AG04449 (cell line): ENCODE results near the gene ZNF311.

Source experiments
- CTCF ChIA-PET: fragments of 350-600 bp; formaldehyde crosslinking; extraction: SDS; loops from one replicate; lab custom pipeline; 2021; ENCODE audit warnings: antibody characterized with exemption; lab: Yijun Ruan, JAX
- POLR2A ChIA-PET: fragments of 400-600, 350-600 bp; formaldehyde crosslinking; extraction: SDS; loops from one replicate; lab custom pipeline; 2020; ENCODE audit warnings: antibody characterized with exemption, inconsistent platforms; lab: Yijun Ruan, JAX
- DNase-seq: peaks from one replicate; pipeline ENCODE4 v3.0.0-alpha.2; 2010; ENCODE audit warnings: low read depth, low spot score
- H3K4me3 ChIP-seq: 2 replicates; pipeline ENCODE4 v1.5.1; 2011; ENCODE audit warnings: low read depth, mild to moderate bottlenecking, control low read depth, low read length
- CTCF ChIP-seq: IDR thresholded peaks from one replicate; pipeline ENCODE4 v1.5.1; 2011; ENCODE audit warnings: mild to moderate bottlenecking, moderate library complexity, low read length, control low read depth, inconsistent platforms; ENCODE audit not compliant: insufficient read depth; ENCODE audit errors: missing control alignments

Gene ZNF311

DNA sequence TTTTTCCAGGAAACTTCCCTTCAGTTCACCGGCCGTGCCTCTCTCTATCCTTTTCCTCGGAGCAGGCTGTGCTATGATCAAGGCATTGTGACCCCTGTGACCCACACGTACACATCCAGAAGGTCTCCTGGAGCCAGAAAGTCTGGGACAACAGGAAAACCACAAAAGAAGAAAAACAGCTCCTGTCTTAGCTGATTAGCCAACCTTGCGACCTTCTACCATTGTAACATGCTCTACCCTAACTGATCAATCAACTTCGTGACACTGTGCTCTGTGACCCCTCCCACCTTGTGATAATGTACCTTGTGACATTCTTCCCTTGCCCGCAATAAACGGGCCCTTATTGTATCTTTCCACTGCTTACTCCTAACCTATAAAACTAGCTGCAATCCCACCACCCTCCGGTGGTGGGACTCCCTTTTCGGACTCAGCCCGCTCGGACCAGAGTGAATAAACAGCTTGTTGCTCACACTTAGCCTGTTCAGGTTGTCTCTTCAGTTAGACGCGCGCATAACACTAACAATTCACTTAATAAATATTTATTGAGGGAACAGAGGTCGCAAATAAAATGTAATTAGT is 24.2 kb downstream of the ZNF311 start:
- no peak for DNase-seq
- TF ChIP-seq CTCF: peak; percentile 43
- H3K4me3 ChIP-seq: peak overlapping the region; percentile 90
- ChIA-PET CTCF (interaction anchor here (0.9 to 1.7 kb wide), 6 partner anchors 25 to 143 kb away, joined by 3 to 6 read pairs (median 5); no protein-coding TSS in a partner anchor), POLR2A (interaction anchor here (1.4 kb wide), 1 partner anchor 85 kb away, joined by 3 read pairs; no protein-coding TSS in a partner anchor)

DNA sequence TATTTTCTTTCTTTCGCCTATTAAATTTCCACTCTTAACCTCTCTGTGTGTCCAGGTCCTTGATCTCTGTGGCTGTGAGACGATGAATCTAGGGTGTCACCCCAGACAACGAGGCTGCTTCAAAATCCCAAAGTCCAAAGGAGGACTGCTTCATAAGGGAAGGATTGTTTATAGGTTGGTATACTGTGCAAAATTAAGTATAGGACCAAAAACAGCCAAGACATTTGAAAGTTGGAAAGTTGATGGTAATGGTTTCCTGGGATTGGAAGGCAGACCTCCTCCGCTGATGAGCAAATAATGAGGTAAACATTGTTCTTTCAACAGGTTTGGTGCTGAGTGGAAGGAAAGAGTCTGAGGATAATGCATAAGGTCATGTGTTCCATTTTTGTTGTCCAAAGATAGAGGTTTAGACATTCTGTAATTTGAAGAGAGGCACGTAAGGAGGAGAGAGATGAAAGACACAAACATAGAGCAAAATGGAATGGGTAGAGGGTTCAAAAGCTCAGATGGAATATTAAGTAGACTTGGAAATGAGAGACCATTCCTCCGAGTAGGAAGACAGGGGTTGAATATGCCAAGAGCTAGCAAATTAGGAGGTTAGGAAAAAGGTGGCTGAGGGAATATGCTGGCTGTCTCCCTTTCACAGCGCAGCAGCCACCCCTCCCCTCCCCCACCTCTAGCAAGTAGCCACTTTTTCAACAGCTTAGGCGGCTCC is 24.8 kb downstream of the ZNF311 start:
- no peak for DNase-seq
- CTCF ChIA-PET: interaction anchor here (0.9 to 1.7 kb wide), 6 partner anchors 24 to 142 kb away, joined by 3 to 6 read pairs (median 5); no protein-coding TSS in a partner anchor
- POLR2A ChIA-PET: interaction anchor here (1.4 kb wide), 1 partner anchor 84 kb away, joined by 3 read pairs; no protein-coding TSS in a partner anchor
- peak overlapping the region; percentile 90 for H3K4me3 ChIP-seq
- TF ChIP-seq CTCF: no peak

- ChIA-PET POLR2A (no interaction called here), CTCF (interaction anchor here (1.7 kb wide), 1 partner anchor 142 kb away, joined by 3 read pairs; no protein-coding TSS in a partner anchor)
- TF ChIP-seq CTCF: no peak
- DNase-seq: no peak
- no peak overlapping the region for H3K4me3 ChIP-seq
These were observed 25.4 kb downstream of the ZNF311 start for GRCh38 chr6:28979679-28980078.

DNA sequence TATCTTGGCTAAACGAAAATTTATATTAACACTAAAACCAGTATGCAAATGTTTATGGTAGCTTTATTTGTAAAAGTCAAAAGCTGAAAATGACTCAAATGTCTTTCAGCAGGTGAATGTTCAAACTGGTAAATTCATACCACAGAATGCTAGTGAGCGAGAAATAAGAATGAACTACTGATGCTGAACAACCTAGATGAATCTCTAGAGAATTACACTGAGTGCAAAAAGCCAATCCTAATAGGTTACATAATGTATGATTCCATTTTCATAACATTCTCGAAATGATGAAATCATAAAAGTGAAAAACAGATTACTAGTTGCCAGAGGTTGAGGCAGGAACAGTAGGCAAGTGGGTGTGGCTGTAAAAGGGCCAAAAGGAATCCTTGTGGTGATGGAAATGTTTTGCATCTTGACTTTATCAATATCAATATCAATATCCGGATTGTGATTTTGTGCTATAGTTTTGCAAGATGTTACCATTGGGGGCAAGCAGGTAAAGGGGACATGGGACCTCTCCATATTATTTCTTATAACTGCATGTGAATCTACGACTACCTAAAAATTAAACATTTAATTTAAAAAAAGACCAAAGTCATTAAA is 26.1 kb downstream of the ZNF311 start:
- DNase-seq: no peak
- H3K4me3 ChIP-seq: no peak overlapping the region
- CTCF ChIA-PET: interaction anchor here (0.6 kb wide), 1 partner anchor 196 kb away, joined by 3 read pairs; no protein-coding TSS in a partner anchor
- TF ChIP-seq CTCF: no peak
- POLR2A ChIA-PET: no interaction called here

- H3K4me3 ChIP-seq: no peak overlapping the region
- TF ChIP-seq CTCF: no peak
- ChIA-PET POLR2A (no interaction called here), CTCF (no interaction called here)
- DNase-seq: no peak
These were observed 27.0 kb downstream of the ZNF311 start for GRCh38 chr6:28978133-28978491.
